Measurements from ENCODE around the gene LYPD6.
"Not testable (repeated sequence)": the region's sequence is repeated elsewhere in the genome, so short reads cannot be mapped to it uniquely, and the experiment has no call there.

The LYPD6 gene

GRCh38 chr2:149330127-149331022 is at the start of gene LYPD6:
LYPD6 (plus strand) TSS chr2:149330587; CDS start chr2:149437709, 107,122 bp downstream.
- DNase-seq (ENCODE audit: low spot score): no peak

- no peak for DNase-seq (ENCODE audit: low spot score)
Observed at GRCh38 chr2:149281441-149281840, 48.9 kb upstream of the LYPD6 start.

- no peak for DNase-seq (ENCODE audit: low spot score)
Observed at GRCh38 chr2:149290662-149291061, 39.7 kb upstream of the LYPD6 start.

- DNase-seq (ENCODE audit: low spot score): no peak
Observed at GRCh38 chr2:149291881-149292280, 38.5 kb upstream of the LYPD6 start.

GRCh38 chr2:149296031-149296430 is 34.4 kb upstream of the LYPD6 start:
- no peak for DNase-seq (ENCODE audit: low spot score)

- DNase-seq (ENCODE audit: low spot score): no peak
Observed at GRCh38 chr2:149307014-149307413, 23.4 kb upstream of the LYPD6 start.

GRCh38 chr2:149310349-149310748 is 20.0 kb upstream of the LYPD6 start:
- no peak for DNase-seq (ENCODE audit: low spot score)

- DNase-seq (ENCODE audit: low spot score): no peak
Observed at GRCh38 chr2:149312039-149312438, 18.3 kb upstream of the LYPD6 start.

- no peak for DNase-seq (ENCODE audit: low spot score)
Observed at GRCh38 chr2:149313512-149313972, 16.8 kb upstream of the LYPD6 start.

GRCh38 chr2:149314687-149315086 is 15.7 kb upstream of the LYPD6 start:
- DNase-seq (ENCODE audit: low spot score): no peak

GRCh38 chr2:149315461-149315860 is 14.9 kb upstream of the LYPD6 start:
- no peak for DNase-seq (ENCODE audit: low spot score)

GRCh38 chr2:149318566-149318965 is 11.8 kb upstream of the LYPD6 start:
- not testable (repeated sequence) for DNase-seq (ENCODE audit: low spot score)

- no peak for DNase-seq (ENCODE audit: low spot score)
Observed at GRCh38 chr2:149320362-149320761, 10.0 kb upstream of the LYPD6 start.

GRCh38 chr2:149329068-149329467 is 1.3 kb upstream of the LYPD6 start:
- no peak for DNase-seq (ENCODE audit: low spot score)

- no peak for DNase-seq (ENCODE audit: low spot score)
Observed at GRCh38 chr2:149329489-149330126, 779 bp upstream of the LYPD6 start.

GRCh38 chr2:149331023-149331400 is 625 bp downstream of the LYPD6 start:
- DNase-seq (ENCODE audit: low spot score): no peak

- no peak for DNase-seq (ENCODE audit: low spot score)
Observed at GRCh38 chr2:149332364-149332763, 2.0 kb downstream of the LYPD6 start.

- DNase-seq (ENCODE audit: low spot score): no peak
Observed at GRCh38 chr2:149333636-149334035, 3.2 kb downstream of the LYPD6 start.

GRCh38 chr2:149334156-149334555 is 3.8 kb downstream of the LYPD6 start:
- DNase-seq (ENCODE audit: low spot score): no peak

GRCh38 chr2:149339324-149339723 is 8.9 kb downstream of the LYPD6 start:
- DNase-seq (ENCODE audit: low spot score): no peak

GRCh38 chr2:149342509-149342908 is 12.1 kb downstream of the LYPD6 start:
- no peak for DNase-seq (ENCODE audit: low spot score)

- DNase-seq (ENCODE audit: low spot score): no peak
Observed at GRCh38 chr2:149344105-149344504, 13.7 kb downstream of the LYPD6 start.

GRCh38 chr2:149346272-149346671 is 15.9 kb downstream of the LYPD6 start:
- no peak for DNase-seq (ENCODE audit: low spot score)

Data from CD4-positive, alpha-beta T cell treated with Interleukin-6 at 100 ng/mL for 8 hours (primary cell).